HEK293 (cell line): Measurements from ENCODE around the gene PLA2G4D.

ENCODE experiments used
- CTCF ChIP-seq: fragments of 450-650 bp; formaldehyde crosslinking; IDR thresholded peaks from 2 replicates; pipeline ENCODE4 v1.5.1; 2016; ENCODE audit warnings: missing biosample characterization, missing genetic modification characterization
- REST ChIP-seq: fragments of 450-650 bp; formaldehyde crosslinking; IDR thresholded peaks from 2 replicates; pipeline ENCODE4 v1.5.1; 2016; ENCODE audit warnings: missing biosample characterization, missing genetic modification characterization
- SCRT1 ChIP-seq: fragments of 450-650 bp; formaldehyde crosslinking; IDR thresholded peaks from 2 replicates; pipeline ENCODE4 v1.5.1; 2016; ENCODE audit warnings: missing biosample characterization, missing genetic modification characterization, borderline replicate concordance
- SETDB1 ChIP-seq: IDR thresholded peaks from one replicate; pipeline ENCODE4 v1.6.1; 2017; ENCODE audit warnings: mild to moderate bottlenecking, low read length, moderate library complexity, mixed read lengths; ENCODE audit not compliant: insufficient read length
- ZBTB1 ChIP-seq: fragments of 450-650 bp; formaldehyde crosslinking; IDR thresholded peaks from 2 replicates; pipeline ENCODE4 v1.5.1; 2016; ENCODE audit warnings: missing biosample characterization, missing genetic modification characterization
- ZBTB49 ChIP-seq: fragments of 450-650 bp; formaldehyde crosslinking; IDR thresholded peaks from 2 replicates; pipeline ENCODE4 v1.5.1; 2016; ENCODE audit warnings: missing biosample characterization, missing genetic modification characterization, low read depth
- ZNF140 ChIP-seq: fragments of 450-650 bp; formaldehyde crosslinking; IDR thresholded peaks from 2 replicates; pipeline ENCODE4 v1.5.1; 2016; ENCODE audit warnings: missing biosample characterization, missing genetic modification characterization
- ZNF174 ChIP-seq: fragments of 450-650 bp; formaldehyde crosslinking; IDR thresholded peaks from 2 replicates; pipeline ENCODE4 v1.5.0; 2017; ENCODE audit warnings: missing biosample characterization, mild to moderate bottlenecking, missing genetic modification characterization
- ZNF175 ChIP-seq: fragments of 450-650 bp; formaldehyde crosslinking; IDR thresholded peaks from 2 replicates; pipeline ENCODE4 v1.5.1; 2016; ENCODE audit warnings: missing biosample characterization, missing genetic modification characterization
- ZNF274 ChIP-seq, 2 experiments: fragments of 200-500 bp in 1 of 2; fragments of 450-650 bp in 1 of 2; sonication (Bioruptor generic) in 1 of 2; formaldehyde crosslinking in 1 of 2; IDR thresholded peaks; 2 replicates each; pipeline versions ENCODE4 v1.5.1 to v1.6.1; 2014 to 2016; ENCODE audit warnings: borderline replicate concordance in 1 of 2, inconsistent platforms in 1 of 2, low read length in 1 of 2, missing biosample characterization in 1 of 2, missing genetic modification characterization in 1 of 2
- ZNF354C ChIP-seq: fragments of 450-650 bp; formaldehyde crosslinking; IDR thresholded peaks from 2 replicates; pipeline ENCODE4 v1.5.1; 2016; ENCODE audit warnings: missing biosample characterization, missing genetic modification characterization, low read depth, borderline replicate concordance
- ZNF362 ChIP-seq: fragments of 450-650 bp; formaldehyde crosslinking; IDR thresholded peaks from 2 replicates; pipeline ENCODE4 v1.5.1; 2016; ENCODE audit warnings: missing biosample characterization, missing genetic modification characterization
- ZNF558 ChIP-seq: fragments of 450-650 bp; formaldehyde crosslinking; IDR thresholded peaks from 2 replicates; pipeline ENCODE4 v1.5.1; 2016; ENCODE audit warnings: missing biosample characterization, missing genetic modification characterization

- TF ChIP-seq ZBTB49 (tag by site-specific recombination): no peak
- no peak for TF ChIP-seq ZBTB1 (tag by site-specific recombination)
- TF ChIP-seq CTCF (tag by site-specific recombination): no peak
- TF ChIP-seq ZNF174 (tag by site-specific recombination): no peak
- no peak for TF ChIP-seq REST
- no peak for TF ChIP-seq ZNF362 (tag by site-specific recombination)
- TF ChIP-seq SCRT1 (tag by site-specific recombination): no peak
- no peak for TF ChIP-seq ZNF354C (tag by site-specific recombination)
- no peak for TF ChIP-seq SETDB1
- TF ChIP-seq ZNF558 (tag by site-specific recombination): no peak
- TF ChIP-seq ZNF140 (tag by site-specific recombination): no peak
- TF ChIP-seq ZNF274 (IDR thresholded peaks at IDR 0.05; ENCODE audit: low read length): no peak
- no peak for TF ChIP-seq ZNF274 (tag by site-specific recombination; IDR thresholded peaks at IDR 0.05; ENCODE audit: borderline replicate concordance)
- TF ChIP-seq ZNF175 (tag by site-specific recombination): no peak
These were observed 59.5 kb downstream of the PLA2G4D start for GRCh38 chr15:42034628-42035434.
